Middle frontal gyrus (tissue), 1 donor: Measurements from ENCODE around the gene HDAC9.

ENCODE experiments used
- DNase-seq: peaks from one replicate; pipeline ENCODE4 v3.0.0-alpha.2; 2015; ENCODE audit warnings: low spot score; ENCODE audit errors: extremely low spot score

The HDAC9 gene

GRCh38 chr7:18494406-18494805, 1.1 kb upstream of the HDAC9 start:
- DNase-seq = no peak

DNA sequence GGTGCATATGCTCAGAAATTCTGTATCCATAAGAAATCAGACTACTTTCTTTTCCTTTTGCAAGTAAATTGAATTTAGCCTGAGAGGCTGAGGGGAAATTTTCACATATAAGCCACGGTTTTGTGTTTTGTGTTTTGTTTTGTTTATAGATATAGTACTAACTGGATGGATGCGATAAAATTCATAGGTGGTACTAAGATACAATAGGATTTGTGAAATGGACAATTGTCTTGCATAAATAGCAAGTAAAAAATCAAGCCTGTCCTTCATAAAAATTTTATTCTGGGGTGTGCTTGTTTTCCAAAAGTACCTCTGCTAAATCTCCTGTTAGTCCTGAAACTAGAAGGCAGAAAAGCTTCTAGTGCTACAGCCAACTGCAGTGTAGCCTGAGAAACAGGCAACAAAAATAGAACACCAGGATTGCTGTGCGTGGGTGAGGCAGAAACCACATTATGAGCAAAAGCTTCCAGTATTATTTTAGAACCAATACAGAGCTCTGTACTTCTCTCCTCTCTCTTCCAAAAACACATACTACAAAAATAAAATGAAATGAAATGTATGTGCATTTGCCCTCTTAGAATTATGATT, 634 bp upstream of the HDAC9 start:
- peak; percentile 48 for DNase-seq

DNA sequence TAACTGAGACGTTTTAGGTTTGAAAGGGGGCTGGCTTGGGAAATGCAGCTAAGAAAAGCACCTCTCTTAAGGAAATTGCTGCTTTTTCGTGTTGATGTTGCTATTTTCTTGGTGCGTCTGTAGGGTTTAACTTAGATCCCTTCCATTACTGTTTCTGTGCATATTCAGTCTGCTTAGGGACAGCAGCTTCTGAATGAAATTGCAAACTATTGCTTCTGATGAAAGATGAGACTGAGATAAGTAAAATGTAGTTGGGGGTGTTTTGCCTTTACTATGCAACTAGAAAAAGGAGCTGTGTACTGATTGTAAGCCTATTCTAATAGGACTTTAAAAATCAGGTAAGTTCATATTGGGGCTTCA, 772 bp downstream of the HDAC9 start:
- no peak for DNase-seq

DNA sequence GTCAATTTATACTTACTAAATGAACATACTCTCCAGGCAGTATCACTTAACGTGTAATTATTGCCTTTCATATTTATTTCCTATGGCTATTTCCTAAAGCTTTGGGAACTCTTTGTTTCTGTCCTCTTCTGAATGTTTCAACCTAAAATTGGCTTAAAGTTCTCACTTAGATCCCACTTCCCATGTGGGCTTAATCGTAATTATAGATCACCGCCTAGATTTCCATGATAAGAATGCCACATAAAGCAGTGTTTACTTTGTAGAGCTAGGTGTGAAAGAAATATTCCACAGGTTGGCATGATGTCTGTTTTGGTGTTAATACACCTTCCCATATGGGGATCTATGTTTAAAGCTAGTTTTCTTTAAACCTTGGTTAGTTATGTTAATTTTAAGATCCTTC, 1.5 kb downstream of the HDAC9 start:
- no peak for DNase-seq

DNA sequence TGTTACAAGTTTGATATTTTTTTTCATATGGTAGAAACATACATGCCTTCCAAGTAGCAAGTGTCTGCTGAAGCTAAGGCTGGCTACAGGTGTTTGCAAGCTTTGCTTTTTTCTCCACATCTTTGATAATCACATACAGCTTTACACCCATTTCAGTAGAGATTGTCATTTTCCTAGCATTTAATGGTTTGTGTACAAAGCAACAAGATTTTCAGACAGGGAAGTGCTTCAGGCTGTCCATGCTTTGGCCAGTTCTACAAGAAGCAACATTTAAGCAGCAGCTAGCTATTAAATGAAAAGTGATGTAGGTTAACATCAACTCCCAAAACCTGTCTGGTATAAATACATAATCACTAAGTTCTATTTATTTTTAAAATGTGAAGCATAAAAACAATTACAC, 2.3 kb downstream of the HDAC9 start:
- no peak for DNase-seq

GRCh38 chr7:18498341-18498740, 2.8 kb downstream of the HDAC9 start:
- no peak for DNase-seq

DNA sequence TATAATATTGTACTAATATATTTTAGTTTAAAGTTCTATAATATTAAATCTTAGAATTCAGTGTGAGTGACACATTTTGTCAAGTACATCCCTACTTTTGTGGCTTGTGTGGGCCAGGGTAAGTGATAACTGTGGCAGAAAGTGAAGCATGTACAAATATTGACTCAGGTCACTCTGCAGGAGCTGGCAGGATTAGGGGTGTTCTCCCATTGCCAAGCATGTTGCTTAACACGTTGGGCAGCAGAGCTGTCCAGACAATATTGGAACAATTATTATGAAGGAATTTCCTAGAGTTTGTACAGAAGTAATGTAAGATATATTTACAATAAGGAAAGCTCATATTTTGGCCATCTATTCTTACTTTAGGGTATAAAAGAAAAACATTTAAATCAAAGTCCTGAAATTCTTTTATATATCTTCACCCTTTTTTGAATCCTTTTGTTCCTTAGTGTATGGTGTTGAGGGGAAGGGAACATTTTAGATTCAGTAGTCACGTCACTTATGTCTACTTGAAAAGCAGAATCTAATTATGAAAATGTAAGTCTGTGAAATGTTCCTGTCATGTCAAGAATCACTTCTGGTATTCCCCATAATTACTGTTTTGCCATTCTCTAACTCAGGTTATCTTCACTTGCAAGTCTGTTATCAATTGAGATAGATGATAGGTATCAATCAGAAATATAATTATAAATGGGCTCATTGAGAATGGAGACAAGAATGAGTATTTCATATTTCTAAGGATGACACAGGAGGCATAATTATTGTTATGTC, 4.0 kb downstream of the HDAC9 start:
- DNase-seq = no peak

GRCh38 chr7:18503126-18503866, 7.7 kb downstream of the HDAC9 start:
- DNase-seq = no peak

DNA sequence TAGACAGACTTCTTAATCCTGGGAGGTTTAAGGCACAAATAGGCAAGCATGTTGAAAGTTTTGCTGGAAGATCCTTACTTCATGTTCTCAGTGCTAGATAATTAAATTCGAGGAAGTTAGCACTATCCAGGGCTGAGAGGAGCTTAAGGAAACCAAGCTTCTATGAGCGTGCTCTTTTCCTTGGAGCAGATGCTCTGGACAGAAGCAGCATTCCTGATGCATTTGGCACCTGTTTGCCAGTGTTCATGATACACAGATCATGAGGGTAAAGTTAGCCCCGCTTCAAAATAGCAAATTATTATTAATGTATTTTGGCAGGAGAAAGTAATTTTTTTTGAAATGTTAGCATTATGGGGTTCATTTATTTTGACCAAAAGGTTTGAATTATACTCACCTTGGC, 9.4 kb downstream of the HDAC9 start:
- DNase-seq = no peak

GRCh38 chr7:18505870-18506460, 10.4 kb downstream of the HDAC9 start:
- DNase-seq = no peak

DNA sequence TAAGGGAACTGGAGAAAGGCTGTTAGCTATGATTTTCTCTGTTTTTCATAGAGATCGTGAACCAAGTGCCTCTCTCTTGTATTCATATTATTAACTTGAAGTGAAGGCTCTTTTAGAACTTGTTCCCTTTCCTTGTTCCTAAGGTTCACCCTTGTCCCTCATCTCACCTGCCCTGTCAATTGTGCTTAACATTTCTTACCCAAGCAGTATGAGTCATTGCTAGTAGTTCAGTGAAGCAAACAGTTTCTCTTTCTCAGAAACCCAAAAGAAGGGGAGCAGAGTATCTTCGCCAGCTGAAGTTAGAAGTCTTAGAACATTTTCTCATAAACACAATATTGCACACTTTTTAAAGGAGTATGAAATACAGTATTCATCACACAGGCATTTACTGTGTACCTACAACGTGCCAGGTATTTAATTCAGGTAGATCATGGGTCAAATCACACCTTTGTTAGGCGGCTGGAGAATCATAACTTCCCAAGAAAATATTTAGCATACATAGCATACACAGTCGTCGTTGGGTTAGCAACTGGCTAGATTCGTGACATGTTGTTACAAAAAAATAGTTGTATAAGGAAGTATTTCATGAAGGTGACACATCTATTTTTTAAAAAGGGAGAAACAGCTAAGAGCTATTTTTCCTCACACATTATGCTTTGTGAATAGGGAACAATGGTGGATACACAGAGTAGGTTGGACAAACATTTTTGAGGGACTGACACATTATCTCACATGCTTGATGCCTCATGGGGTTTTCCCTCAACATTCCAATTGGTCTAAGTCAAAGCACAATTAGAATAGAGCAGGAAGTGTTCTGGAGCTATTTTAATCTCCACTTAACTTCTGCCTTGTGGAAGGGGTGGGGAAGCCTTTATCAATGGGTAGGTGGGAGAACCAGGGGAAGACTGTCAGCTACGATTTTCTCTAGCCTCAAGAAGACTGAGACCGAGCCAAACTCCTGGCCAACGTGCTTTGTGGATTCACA, 13.2 kb downstream of the HDAC9 start:
- DNase-seq = no peak

- DNase-seq = no peak
Observed at GRCh38 chr7:18509481-18509880, 13.9 kb downstream of the HDAC9 start.

GRCh38 chr7:18511351-18512140, 16.0 kb downstream of the HDAC9 start:
- DNase-seq = no peak

GRCh38 chr7:18513343-18513742, 17.8 kb downstream of the HDAC9 start:
- DNase-seq = no peak

DNA sequence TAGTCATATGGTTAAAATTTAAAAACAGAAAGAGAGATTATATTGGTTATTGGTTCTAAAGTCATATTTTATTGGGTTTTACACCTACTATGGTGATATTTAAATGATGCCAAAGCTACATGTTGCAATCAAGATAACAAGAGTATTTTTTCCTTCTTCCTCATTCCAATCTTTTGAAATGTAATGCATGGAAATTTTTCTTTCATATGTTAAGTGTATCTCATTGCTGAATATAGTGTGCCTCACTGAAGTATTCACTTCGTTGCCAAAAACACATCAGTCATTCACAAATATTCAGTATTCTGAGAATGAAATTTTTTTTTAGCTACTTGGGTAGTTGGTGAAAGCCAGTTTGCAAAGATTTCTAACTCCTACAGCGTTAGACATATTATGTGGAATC, 19.5 kb downstream of the HDAC9 start:
- peak; percentile 50 for DNase-seq

DNA sequence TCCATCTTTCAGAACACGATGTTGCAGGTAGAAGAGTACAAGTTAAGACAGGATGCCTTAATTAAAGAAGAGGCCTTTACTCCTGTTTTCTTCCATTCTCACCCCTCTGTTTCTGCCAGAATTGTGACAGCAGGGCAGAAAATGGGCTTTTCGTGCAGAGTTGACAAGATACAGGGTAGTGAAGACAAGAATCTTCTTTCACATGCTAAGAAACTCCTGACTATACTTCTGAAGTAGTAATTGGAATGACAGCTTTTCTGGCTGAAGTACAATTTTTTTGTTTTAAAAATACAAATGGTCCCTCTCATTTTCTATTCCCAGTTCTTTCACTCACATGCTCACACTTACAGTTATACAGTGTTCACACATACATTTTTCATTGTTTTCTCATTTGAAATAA, 22.1 kb downstream of the HDAC9 start:
- no peak for DNase-seq

GRCh38 chr7:18518555-18518954, 23.0 kb downstream of the HDAC9 start:
- DNase-seq = no peak

DNA sequence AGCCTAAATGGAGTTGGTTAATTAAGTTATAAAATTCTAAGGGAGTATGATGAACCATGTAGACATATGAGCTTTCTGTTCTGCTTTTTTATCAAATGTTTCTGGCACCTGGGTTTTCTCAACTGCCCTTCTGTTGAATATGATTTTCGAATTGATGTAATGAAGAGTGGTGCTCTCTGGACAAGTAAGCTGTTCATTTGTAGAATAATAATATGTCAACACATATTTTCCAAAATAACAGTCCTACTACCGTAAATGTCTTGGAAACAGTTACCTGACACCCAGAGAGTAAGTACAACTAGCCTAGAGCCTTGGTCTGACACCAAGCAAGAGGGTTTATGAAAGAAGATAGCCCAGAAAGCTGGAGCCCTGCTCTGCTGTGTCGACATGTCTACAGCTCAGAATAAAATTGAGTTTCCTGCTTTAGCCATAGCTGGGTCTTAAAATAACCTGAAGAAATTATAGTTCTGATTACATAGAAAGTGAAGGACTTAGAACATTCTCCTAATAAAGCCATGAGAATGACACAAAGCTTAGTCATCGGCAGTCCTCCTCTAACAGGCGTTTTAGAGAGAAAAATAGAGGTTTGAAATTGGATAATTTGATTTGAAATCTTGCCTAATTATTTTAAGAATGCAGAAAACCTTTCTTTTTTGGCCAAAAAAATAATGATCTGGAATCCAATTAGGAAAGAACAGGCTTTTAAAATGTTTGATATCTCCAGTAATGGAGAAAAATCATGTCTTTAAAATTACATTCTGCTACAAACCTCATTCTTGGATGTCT, 25.1 kb downstream of the HDAC9 start:
- no peak for DNase-seq

DNA sequence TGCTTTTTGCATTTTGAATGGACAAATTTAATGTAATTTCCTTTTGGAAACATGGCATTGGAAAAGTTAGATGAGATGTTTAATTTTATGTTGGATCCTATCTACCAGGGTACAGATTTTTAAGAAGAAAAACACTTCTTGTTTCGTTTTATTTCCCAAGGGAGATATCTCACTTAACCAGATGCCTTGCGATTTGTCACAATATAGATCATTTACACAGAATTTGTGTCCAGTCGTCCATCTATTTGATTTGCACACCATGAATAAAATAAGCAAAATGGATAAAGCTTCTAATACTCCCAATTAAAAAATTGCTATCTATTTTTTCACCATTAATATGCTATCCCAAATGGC, 25.7 kb downstream of the HDAC9 start:
- DNase-seq = no peak
